ENCODE measurements around the gene LSM14B. TPM values are rescaled to one million over a fixed set of nuclear protein-coding genes. Genes with fewer than 3 reads are reported as not detected.
"Not testable (repeated sequence)": the region's sequence is repeated elsewhere in the genome, so short reads cannot be mapped to it uniquely, and the experiment has no call there.

Gene LSM14B
- total RNA-seq, 4 donors from 2014 or later, result 32.4 to 45.7 (median 37.0) TPM

DNA sequence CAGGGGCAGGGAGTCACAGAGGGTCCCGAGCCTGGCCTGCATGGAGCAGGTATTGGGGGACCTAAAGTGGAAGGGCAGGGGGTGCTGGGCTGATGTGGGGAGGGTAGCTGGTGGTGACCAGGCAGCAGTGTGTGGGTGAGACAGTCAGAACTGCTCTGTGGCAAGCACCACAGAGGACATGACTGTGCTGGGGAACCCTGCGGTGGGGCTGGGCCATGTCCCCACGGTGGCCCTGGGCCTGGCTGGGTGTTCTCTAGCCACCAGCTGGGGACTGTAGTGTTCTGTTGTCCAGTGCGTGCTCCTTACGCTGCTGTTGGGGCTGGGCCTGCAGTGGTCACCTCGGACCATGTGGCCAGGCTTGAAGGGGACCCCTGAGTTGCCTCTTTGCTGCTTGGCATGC lies 24.9 kb downstream of the LSM14B start:
- Histone ChIP-seq H3K4me1 (peaks cover 60% of the 10 kb centered on the region), H3K27me3 (no peaks in the 10 kb centered on the region), H3K4me3 (no peak overlapping the region), H3K9me3 (no peaks in the 10 kb centered on the region), H3K36me3 (no peaks in the 10 kb centered on the region), H3K27ac (no peak overlapping the region)
- DNase-seq (ENCODE audit: low spot score in 2 of 2), result no peak
- WGBS, result 98% methylated on average over 4 of the region's 6 CpGs
- TF ChIP-seq POLR2AphosphoS5 (IDR thresholded peaks at IDR 0.05) (no peak), EP300 (IDR thresholded peaks at IDR 0.05) (no peak), POLR2A (IDR thresholded peaks at IDR 0.05) (no peak)
- TF ChIP-seq, protein P1, sequence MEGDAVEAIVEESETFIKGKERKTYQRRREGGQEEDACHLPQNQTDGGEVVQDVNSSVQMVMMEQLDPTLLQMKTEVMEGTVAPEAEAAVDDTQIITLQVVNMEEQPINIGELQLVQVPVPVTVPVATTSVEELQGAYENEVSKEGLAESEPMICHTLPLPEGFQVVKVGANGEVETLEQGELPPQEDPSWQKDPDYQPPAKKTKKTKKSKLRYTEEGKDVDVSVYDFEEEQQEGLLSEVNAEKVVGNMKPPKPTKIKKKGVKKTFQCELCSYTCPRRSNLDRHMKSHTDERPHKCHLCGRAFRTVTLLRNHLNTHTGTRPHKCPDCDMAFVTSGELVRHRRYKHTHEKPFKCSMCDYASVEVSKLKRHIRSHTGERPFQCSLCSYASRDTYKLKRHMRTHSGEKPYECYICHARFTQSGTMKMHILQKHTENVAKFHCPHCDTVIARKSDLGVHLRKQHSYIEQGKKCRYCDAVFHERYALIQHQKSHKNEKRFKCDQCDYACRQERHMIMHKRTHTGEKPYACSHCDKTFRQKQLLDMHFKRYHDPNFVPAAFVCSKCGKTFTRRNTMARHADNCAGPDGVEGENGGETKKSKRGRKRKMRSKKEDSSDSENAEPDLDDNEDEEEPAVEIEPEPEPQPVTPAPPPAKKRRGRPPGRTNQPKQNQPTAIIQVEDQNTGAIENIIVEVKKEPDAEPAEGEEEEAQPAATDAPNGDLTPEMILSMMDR (IDR thresholded peaks at IDR 0.05), result no peak

DNA sequence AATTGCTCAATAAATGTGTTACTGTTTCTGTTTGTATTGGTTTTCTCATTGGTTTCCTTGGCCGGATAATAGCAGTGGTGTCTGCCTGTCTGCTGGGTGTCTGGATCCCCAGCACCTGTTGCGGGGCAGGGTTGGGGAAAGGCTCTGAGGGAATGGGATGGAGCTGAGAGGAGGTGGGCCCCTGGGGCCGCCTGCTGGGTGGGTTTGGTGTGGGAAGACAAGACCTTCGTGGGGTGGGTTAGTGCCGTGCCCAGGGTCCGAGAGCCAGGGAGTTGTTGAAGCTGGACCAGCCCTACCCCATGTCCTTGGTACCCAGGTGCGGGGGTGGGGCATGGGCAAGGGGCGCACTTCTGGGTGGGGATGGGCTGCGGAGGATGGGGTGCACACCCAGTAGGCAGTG lies 25.3 kb downstream of the LSM14B start:
- TF ChIP-seq POLR2AphosphoS5 (IDR thresholded peaks at IDR 0.05), result no peak
- TF ChIP-seq, protein P1 (IDR thresholded peaks at IDR 0.05), result no peak
- TF ChIP-seq POLR2A (IDR thresholded peaks at IDR 0.05), result no peak
- TF ChIP-seq EP300 (IDR thresholded peaks at IDR 0.05), result no peak
- Histone ChIP-seq H3K36me3 (no peaks in the 10 kb centered on the region), H3K4me1 (peaks cover 58% of the 10 kb centered on the region), H3K27me3 (no peaks in the 10 kb centered on the region), H3K9me3 (no peaks in the 10 kb centered on the region), H3K27ac (no peak overlapping the region), H3K4me3 (no peak overlapping the region)
- DNase-seq (ENCODE audit: low spot score in 2 of 2), result no peak
- 90% methylated on average over 9 of the region's 9 CpGs for WGBS

DNA sequence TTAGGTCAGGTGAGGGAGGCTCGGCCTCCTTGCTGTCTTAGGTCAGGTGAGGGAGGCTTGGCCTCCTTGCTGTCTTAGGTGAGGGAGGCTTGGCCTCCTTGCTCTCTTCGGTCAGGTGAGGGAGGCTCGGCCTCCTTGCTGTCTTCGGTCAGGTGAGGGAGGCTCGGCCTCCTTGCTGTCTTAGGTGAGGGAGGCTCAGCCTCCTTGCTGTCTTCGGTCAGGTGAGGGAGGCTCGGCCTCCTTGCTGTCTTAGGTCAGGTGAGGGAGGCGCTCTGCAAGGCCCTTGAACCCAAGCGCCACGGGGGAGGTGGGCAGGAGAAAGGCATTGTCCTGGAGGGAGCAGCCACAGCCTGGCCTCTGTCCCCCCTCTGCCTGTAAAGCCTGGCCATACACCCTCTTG lies 26.1 kb downstream of the LSM14B start:
- not testable (repeated sequence) for H3K27me3 ChIP-seq; H3K27ac ChIP-seq; H3K4me3 ChIP-seq; H3K36me3 ChIP-seq; H3K9me3 ChIP-seq; DNase-seq (ENCODE audit: low spot score in 2 of 2)
- H3K4me1 ChIP-seq, result peaks cover 58% of the 10 kb centered on the region
- 87% methylated on average over 7 of the region's 10 CpGs for WGBS

DNA sequence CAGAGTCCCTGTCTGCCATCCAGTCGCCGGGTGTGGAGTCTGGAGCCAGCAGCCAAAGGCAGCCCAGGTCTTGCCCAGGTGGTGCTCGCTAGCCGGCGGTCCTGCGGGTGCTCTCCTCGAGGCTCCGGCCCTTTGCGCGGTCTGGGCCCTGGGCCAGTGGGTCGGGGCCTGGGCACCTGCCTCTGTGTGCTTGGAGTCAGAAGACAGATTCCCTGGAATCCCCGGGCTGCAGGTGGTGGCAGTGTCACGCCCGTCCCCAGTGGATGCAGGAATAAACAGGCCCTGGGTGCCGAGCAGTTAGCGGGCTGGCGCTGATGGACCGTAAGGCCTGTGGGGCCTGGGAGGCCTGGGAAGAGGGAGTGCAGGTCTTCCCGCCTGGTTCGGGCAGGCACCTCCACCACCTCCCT lies 26.6 kb downstream of the LSM14B start:
- Histone ChIP-seq H3K27me3 (no peaks in the 10 kb centered on the region), H3K4me3 (no peak overlapping the region), H3K4me1 (peaks cover 58% of the 10 kb centered on the region), H3K27ac (peak overlapping the region; percentile 80), H3K36me3 (peaks cover 4% of the 10 kb centered on the region), H3K9me3 (no peaks in the 10 kb centered on the region)
- WGBS, result 60% methylated on average over 3 of the region's 20 CpGs
- DNase-seq (ENCODE audit: low spot score in 2 of 2), result no peak
- TF ChIP-seq POLR2A (IDR thresholded peaks at IDR 0.05), result no peak

DNA sequence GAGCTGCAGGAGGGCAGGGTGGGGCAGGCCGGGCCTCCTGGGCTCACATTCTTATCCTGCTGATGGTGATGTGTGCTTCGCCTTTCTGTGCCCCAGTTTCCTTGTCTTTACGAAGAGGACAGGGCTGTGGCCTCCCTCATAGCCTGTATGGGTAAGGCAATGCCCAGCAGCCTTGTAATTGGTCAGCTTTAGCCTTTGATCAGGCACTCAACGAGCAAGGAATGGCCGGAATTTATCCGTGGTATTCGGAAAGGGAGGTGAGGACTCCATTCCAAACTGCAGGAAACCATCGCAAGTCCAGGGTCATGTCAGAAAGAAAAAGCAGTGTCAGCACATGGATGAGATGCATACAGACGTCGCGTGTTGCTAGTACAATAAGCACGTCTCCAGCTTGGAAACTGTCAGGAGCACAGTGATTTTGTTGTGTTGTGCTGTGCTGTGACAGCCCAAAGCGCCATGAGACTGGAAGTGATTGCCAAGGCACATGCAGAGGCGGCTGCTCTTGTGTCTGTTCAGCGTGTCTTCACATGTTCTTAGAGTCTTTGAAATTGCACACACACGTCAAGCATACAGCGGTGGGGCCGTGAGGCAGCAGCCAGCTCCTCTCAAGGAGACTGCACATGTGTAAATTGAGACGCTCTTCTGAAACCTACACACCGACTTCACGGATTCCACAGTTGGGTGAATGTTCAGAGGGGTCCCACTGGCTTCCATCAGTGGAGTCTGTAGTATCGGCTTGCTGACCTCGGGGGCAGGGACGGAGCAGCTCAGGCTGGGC lies 27.4 kb downstream of the LSM14B start:
- Histone ChIP-seq H3K4me1 (peaks cover 52% of the 10 kb centered on the region), H3K36me3 (peaks cover 11% of the 10 kb centered on the region), H3K4me3 (peak overlapping the region; percentile 21), H3K27ac (peak overlapping the region; percentile 80), H3K9me3 (no peaks in the 10 kb centered on the region), H3K27me3 (no peaks in the 10 kb centered on the region)
- DNase-seq (ENCODE audit: low spot score in 2 of 2), result no peak
- TF ChIP-seq EP300 (IDR thresholded peaks at IDR 0.05), result no peak
- no peak for TF ChIP-seq POLR2AphosphoS5 (IDR thresholded peaks at IDR 0.05)
- no peak for TF ChIP-seq POLR2A (IDR thresholded peaks at IDR 0.05)
- TF ChIP-seq, protein P1 (IDR thresholded peaks at IDR 0.05), result no peak
- WGBS, result 63% methylated on average over 16 of the region's 24 CpGs

DNA sequence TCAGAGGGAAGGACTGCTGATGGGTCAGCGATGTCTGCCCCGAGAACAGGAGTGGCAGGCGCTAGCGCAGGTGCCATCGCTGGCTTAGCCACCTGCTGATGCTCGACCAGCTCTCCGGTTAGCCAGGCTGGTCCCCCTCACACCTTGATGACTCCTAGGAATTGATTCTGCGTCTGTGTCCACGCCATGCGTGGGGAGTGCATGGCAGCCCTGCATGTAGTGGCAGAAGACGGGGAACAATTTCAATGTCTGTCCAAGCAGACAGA lies 28.0 kb downstream of the LSM14B start:
- H3K27me3 ChIP-seq, result no peaks in the 10 kb centered on the region
- no peak for DNase-seq (ENCODE audit: low spot score in 2 of 2)
- H3K36me3 ChIP-seq, result peaks cover 11% of the 10 kb centered on the region
- H3K4me3 ChIP-seq, result peak overlapping the region; percentile 21
- peaks cover 47% of the 10 kb centered on the region for H3K4me1 ChIP-seq
- WGBS, result 79% methylated on average over 10 of the region's 11 CpGs
- no peaks in the 10 kb centered on the region for H3K9me3 ChIP-seq
- TF ChIP-seq POLR2AphosphoS5 (IDR thresholded peaks at IDR 0.05), result no peak
- TF ChIP-seq EP300 (IDR thresholded peaks at IDR 0.05), result no peak
- TF ChIP-seq, protein P1 (IDR thresholded peaks at IDR 0.05), result no peak
- TF ChIP-seq POLR2A (IDR thresholded peaks at IDR 0.05), result no peak
- peak overlapping the region; percentile 22 for H3K27ac ChIP-seq

All from suprapubic skin (tissue), 4 donors.